Measurements from ENCODE around the gene KLF16.
A peak's percentile ranks its signal among the peaks of the same experiment; 100 is the strongest.

DNA sequence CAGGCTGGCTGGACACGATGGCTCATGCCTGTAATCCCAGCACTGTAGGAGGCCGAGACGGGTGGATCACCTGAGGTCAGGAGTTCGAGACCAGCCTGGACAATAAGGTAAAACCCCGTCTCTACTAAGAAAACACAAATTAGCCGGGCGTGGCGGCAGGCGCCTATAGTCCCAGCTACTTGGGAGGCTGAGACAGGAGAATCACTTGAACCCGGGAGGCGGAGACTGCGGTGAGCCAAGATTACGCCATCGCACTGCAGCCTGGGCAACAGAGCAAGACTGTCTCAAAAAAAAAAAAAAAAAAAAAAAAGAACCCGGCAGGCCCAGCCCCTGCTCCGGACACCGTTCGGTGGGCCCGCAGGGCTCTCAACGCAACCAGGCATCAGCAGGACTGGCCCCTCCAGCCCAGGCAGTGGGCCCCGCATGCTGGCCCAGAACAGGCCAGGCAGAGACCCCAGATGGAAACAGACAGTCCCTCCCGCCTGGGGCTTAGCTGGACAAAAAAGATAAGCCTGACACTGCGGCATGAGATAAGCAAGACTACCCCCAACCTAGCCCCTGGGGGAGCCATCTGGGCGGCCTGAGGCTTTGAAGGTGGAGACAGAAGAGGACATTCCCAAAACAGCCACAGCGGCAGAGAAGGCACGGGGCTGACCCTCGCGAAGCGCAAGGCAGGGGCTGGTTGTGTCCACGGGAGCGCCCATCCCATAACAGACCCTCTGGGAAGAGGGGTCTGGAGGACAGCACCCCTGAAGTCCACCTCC, 26.7 kb downstream of the KLF16 start:
- TF ChIP-seq, protein P1, sequence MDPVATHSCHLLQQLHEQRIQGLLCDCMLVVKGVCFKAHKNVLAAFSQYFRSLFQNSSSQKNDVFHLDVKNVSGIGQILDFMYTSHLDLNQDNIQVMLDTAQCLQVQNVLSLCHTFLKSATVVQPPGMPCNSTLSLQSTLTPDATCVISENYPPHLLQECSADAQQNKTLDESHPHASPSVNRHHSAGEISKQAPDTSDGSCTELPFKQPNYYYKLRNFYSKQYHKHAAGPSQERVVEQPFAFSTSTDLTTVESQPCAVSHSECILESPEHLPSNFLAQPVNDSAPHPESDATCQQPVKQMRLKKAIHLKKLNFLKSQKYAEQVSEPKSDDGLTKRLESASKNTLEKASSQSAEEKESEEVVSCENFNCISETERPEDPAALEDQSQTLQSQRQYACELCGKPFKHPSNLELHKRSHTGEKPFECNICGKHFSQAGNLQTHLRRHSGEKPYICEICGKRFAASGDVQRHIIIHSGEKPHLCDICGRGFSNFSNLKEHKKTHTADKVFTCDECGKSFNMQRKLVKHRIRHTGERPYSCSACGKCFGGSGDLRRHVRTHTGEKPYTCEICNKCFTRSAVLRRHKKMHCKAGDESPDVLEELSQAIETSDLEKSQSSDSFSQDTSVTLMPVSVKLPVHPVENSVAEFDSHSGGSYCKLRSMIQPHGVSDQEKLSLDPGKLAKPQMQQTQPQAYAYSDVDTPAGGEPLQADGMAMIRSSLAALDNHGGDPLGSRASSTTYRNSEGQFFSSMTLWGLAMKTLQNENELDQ (CRISPR knock-in tag; IDR thresholded peaks at IDR 0.05; ENCODE audit: borderline replicate concordance): no peak
- TF ChIP-seq FOXJ3 (CRISPR knock-in tag; IDR thresholded peaks at IDR 0.05) (no peak), ZNF766 (CRISPR knock-in tag; conservative IDR thresholded peaks at IDR 0.05) (peak; percentile 32; the same call in 1 of the 2 replicates), ARID1B (IDR thresholded peaks at IDR 0.05) (peak; percentile 98), RAD21 (CRISPR knock-in tag; conservative IDR thresholded peaks at IDR 0.05 in 1 of 2, IDR thresholded peaks at IDR 0.05 in 1 of 2) (no peak), POLR2A (conservative IDR thresholded peaks at IDR 0.05) (no peak), JUND (IDR thresholded peaks at IDR 0.05; ENCODE audit: borderline replicate concordance, low read depth, low read length) (peak; percentile 35; the same call in 1 of the 2 replicates), JUND (tag; IDR thresholded peaks at IDR 0.05; ENCODE audit: borderline replicate concordance, low read depth, low read length) (no peak; the same call in 2 of the 3 replicates), ZNF146 (CRISPR knock-in tag; IDR thresholded peaks at IDR 0.05; ENCODE audit: unreplicated experiment) (no peak)
- TF ChIP-seq, protein P2, sequence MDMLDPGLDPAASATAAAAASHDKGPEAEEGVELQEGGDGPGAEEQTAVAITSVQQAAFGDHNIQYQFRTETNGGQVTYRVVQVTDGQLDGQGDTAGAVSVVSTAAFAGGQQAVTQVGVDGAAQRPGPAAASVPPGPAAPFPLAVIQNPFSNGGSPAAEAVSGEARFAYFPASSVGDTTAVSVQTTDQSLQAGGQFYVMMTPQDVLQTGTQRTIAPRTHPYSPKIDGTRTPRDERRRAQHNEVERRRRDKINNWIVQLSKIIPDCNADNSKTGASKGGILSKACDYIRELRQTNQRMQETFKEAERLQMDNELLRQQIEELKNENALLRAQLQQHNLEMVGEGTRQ (CRISPR knock-in tag; IDR thresholded peaks at IDR 0.05): no peak
- TF ChIP-seq, protein P3, sequence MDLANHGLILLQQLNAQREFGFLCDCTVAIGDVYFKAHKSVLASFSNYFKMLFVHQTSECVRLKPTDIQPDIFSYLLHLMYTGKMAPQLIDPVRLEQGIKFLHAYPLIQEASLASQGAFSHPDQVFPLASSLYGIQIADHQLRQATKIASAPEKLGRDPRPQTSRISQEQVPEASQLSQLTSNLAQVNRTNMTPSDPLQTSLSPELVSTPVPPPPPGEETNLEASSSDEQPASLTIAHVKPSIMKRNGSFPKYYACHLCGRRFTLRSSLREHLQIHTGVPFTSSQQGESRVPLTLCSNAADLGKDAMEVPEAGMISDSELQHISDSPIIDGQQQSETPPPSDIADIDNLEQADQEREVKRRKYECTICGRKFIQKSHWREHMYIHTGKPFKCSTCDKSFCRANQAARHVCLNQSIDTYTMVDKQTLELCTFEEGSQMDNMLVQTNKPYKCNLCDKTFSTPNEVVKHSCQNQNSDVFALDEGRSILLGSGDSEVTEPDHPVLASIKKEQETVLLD (IDR thresholded peaks at IDR 0.05): peak; percentile 76
